ENCODE data around the gene CAMKK2. TPM values are rescaled to one million over a fixed set of nuclear protein-coding genes. Genes with fewer than 3 reads are reported as not detected.

Gene CAMKK2
- 33.7 to 42.7 TPM (median 36.0 TPM) in 3 replicates for total RNA-seq
- long read RNA-seq, transcript CAMKK2-208 (16 exons, 2,006 nt), result major isoform, 36 of 113 reads
- long read RNA-seq, transcript CAMKK2-207 (17 exons, 2,116 nt), result minor isoform, 8 of 113 reads
- long read RNA-seq, partial matches to known transcripts, result 10 of 113 reads
- long read RNA-seq, other reads (novel, unspliced or antisense), result 59 of 113 reads

DNA sequence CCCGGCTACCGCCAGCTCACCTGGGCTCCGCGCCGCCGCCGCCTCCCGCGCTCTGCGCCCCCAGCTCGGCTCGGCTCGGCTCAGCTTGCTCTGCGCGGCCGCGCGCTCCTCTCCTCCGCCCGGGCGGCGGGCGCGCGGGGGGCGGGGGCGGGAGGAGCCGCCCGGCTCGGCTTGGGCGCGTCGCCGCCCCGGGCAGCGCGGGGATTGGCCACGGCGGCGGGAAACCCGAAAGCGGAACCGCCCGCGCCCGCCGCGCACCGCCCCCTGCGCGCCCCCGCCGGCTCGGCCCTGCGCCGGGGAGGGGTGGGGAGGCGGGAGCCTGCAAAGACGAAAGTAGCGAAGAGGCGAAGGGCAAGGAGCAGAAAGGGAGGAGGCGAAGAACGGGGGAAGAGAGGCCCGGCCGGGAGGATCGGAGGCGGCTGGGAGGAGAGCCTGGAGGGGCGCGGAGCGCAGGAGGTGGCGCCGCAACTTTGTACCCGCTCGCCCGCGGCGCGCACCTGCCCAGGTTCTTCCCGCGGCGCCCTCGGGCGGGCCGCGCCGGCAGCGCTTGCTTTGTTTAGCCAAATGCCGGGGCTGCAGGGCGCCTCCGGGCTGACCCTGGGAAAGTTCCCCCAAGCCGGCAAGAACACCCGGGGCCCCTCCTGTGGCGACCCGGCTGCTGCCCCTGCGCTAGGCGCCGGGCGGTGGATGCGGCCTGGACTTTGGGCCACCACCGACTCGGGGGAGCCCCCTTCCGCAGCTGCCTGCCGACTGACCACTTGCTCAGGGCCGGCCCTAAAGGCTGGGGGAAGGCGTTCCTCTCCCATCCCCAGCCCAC lies at the start of gene CAMKK2:
TSS of gene CAMKK2 (minus strand) at position 92 of the 817 bp plus-strand sequence. CDS start 22,183 bp downstream, outside the sequence.
- DNase-seq (ENCODE audit: low spot score), result no peak
- no peaks in the 10 kb centered on the region for H3K9me3 Mint-ChIP-seq (ENCODE audit: low read depth)
- H3K27ac Mint-ChIP-seq (ENCODE audit: unreplicated experiment), result peak within 1 kb of the TSS; percentile 61
- H3K27me3 Mint-ChIP-seq (ENCODE audit: low read depth), result no peaks in the 10 kb centered on the region
- peak within 1 kb of the TSS; percentile 86 for H3K4me3 Mint-ChIP-seq (ENCODE audit: unreplicated experiment)
- H3K4me1 Mint-ChIP-seq (ENCODE audit: low read depth), result peaks cover 16% of the 10 kb centered on the region
- H3K36me3 Mint-ChIP-seq (ENCODE audit: low read depth), result no peaks in the 10 kb centered on the region
- TF ChIP-seq, protein P1, sequence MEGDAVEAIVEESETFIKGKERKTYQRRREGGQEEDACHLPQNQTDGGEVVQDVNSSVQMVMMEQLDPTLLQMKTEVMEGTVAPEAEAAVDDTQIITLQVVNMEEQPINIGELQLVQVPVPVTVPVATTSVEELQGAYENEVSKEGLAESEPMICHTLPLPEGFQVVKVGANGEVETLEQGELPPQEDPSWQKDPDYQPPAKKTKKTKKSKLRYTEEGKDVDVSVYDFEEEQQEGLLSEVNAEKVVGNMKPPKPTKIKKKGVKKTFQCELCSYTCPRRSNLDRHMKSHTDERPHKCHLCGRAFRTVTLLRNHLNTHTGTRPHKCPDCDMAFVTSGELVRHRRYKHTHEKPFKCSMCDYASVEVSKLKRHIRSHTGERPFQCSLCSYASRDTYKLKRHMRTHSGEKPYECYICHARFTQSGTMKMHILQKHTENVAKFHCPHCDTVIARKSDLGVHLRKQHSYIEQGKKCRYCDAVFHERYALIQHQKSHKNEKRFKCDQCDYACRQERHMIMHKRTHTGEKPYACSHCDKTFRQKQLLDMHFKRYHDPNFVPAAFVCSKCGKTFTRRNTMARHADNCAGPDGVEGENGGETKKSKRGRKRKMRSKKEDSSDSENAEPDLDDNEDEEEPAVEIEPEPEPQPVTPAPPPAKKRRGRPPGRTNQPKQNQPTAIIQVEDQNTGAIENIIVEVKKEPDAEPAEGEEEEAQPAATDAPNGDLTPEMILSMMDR (IDR thresholded peaks at IDR 0.05), result peak; percentile 57

DNA sequence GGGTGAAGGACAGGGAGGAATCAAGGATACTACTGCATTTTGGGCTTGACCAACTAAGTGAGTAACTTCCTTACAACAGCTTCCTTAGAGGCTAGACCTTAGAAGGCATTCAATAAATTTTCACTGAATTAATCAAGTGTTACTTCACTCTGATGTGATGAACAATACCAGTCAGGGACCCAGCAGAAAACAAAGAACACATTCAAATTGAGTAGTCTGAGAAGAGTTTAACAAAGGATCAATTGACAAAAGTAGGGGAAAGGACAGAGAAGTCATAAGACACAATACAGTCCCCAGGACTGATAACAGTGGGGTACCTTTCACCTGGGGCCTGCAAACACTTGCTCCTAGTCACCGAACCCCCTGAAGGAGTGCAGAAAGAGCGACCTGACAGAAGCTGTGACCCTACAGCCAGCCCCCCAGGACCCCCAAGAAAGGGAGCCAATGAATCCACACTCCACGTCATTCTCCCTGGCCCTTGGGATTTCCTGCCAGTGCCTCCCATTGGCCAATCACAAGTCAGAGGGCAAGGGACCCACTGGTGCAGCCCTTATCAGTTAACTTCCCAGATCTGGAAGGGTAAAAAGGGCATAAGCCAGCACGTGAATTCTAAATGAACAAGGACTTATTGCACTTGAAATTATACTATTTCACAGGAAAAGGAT lies 48.8 kb upstream of the CAMKK2 start:
- H3K36me3 Mint-ChIP-seq (ENCODE audit: low read depth), result peaks cover 29% of the 10 kb centered on the region
- peaks cover 4% of the 10 kb centered on the region for H3K4me1 Mint-ChIP-seq (ENCODE audit: low read depth)
- no peaks in the 10 kb centered on the region for H3K27me3 Mint-ChIP-seq (ENCODE audit: low read depth)
- H3K27ac Mint-ChIP-seq (ENCODE audit: unreplicated experiment), result no peak overlapping the region
- no peak overlapping the region for H3K4me3 Mint-ChIP-seq (ENCODE audit: unreplicated experiment)
- TF ChIP-seq, protein P1 (IDR thresholded peaks at IDR 0.05), result no peak
- no peaks in the 10 kb centered on the region for H3K9me3 Mint-ChIP-seq (ENCODE audit: low read depth)
- DNase-seq (ENCODE audit: low spot score), result no peak

DNA sequence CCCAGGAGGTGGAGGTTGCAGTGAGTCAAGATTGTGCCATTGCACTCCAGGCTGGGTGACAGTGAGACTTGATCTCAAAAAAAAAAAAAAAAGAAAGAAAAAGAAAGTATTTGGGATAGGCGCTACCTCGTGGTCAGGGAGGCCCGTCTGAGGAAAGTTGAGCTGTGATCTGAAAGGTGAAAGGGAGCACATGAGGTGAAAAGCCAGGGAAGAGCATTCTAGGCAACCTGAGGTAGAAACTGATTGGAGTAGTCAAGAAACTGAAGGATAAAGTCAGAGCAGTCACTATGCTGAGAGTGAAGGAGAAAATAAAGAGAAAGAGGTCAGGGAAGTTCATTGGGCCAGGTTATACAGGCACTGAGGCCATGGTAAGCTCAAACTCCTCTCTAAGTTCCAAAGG lies 48.0 kb upstream of the CAMKK2 start:
- Mint-ChIP-seq H3K27me3 (ENCODE audit: low read depth) (no peaks in the 10 kb centered on the region), H3K36me3 (ENCODE audit: low read depth) (peaks cover 29% of the 10 kb centered on the region), H3K9me3 (ENCODE audit: low read depth) (no peaks in the 10 kb centered on the region), H3K4me3 (ENCODE audit: unreplicated experiment) (no peak overlapping the region), H3K27ac (ENCODE audit: unreplicated experiment) (no peak overlapping the region), H3K4me1 (ENCODE audit: low read depth) (no peaks in the 10 kb centered on the region)
- TF ChIP-seq, protein P1 (IDR thresholded peaks at IDR 0.05), result no peak
- DNase-seq (ENCODE audit: low spot score), result no peak

DNA sequence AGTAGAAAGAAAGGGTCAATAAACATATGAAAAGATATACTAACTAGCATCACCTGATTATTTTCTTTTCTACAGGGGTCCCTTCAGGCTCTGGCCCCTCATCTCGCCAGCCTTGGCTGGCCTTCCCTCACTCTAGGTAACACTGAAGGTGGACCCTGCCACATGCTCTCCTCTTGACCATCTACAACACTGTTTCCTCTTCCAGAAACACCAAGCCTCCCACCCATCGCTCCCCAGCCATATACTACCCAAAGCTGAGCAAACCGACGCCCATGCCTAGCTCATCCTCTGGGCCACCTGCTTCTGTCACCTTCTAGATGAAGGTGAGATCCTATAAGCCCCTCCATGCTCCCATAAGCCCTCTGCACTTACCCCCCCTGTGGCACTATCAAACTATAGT lies 40.9 kb upstream of the CAMKK2 start:
- Mint-ChIP-seq H3K9me3 (ENCODE audit: low read depth) (no peaks in the 10 kb centered on the region), H3K4me3 (ENCODE audit: unreplicated experiment) (no peak overlapping the region), H3K27ac (ENCODE audit: unreplicated experiment) (peak overlapping the region; percentile 23), H3K27me3 (ENCODE audit: low read depth) (no peaks in the 10 kb centered on the region), H3K4me1 (ENCODE audit: low read depth) (no peaks in the 10 kb centered on the region), H3K36me3 (ENCODE audit: low read depth) (peaks cover 13% of the 10 kb centered on the region)
- DNase-seq (ENCODE audit: low spot score), result no peak
- TF ChIP-seq, protein P1 (IDR thresholded peaks at IDR 0.05), result no peak

Measured in chondrocyte (in vitro differentiated cells).